Immature natural killer cell (primary cell): ENCODE results near the gene KCNG3. TPM values are rescaled to one million over a fixed set of nuclear protein-coding genes. Genes with fewer than 3 reads are reported as not detected.
A peak's percentile ranks its signal among the peaks of the same experiment; 100 is the strongest.

ENCODE experiments used
- DNase-seq, 3 donors: peaks; one replicate each; pipeline ENCODE4 v3.0.0; 2022; ENCODE audit warnings: mixed read lengths in 1 of 3
- H3K27ac Mint-ChIP-seq, 6 donors: one replicate each; pipeline ENCODE4 v1.8.0; 2020; ENCODE audit warnings: mixed read lengths in 6 of 6, mild to moderate bottlenecking in 5 of 6, inconsistent platforms in 4 of 6, moderate library complexity in 3 of 6
- H3K27me3 Mint-ChIP-seq, 3 donors: one replicate each; pipeline ENCODE4 v1.8.0; 2020 to 2021; ENCODE audit warnings: low read depth in 3 of 3, mild to moderate bottlenecking in 3 of 3, mixed read lengths in 3 of 3, moderate library complexity in 3 of 3, inconsistent platforms in 1 of 3
- H3K36me3 Mint-ChIP-seq, 3 donors: one replicate each; pipeline ENCODE4 v1.8.0; 2020; ENCODE audit warnings: mixed read lengths in 3 of 3, inconsistent platforms in 2 of 3, mild to moderate bottlenecking in 2 of 3
- H3K4me1 Mint-ChIP-seq, 2 donors: one replicate each; pipeline ENCODE4 v1.8.0; 2020; ENCODE audit warnings: inconsistent platforms in 2 of 2, mild to moderate bottlenecking in 2 of 2, mixed read lengths in 2 of 2, moderate library complexity in 1 of 2
- H3K4me3 Mint-ChIP-seq, 5 donors: one replicate each; pipeline ENCODE4 v1.8.0; 2020; ENCODE audit warnings: mild to moderate bottlenecking in 5 of 5, mixed read lengths in 5 of 5, inconsistent platforms in 3 of 5, moderate library complexity in 3 of 5
- H3K9me3 Mint-ChIP-seq, 6 donors: one replicate each; pipeline ENCODE4 v1.8.0; 2020; ENCODE audit warnings: mild to moderate bottlenecking in 6 of 6, mixed read lengths in 6 of 6, inconsistent platforms in 4 of 6, moderate library complexity in 3 of 6
- polyA plus RNA-seq, 3 donors: library from polyadenylated mRNA; unstranded; fragments of 300-500 nt; fragmentation: Illumina TruSeq; gene quantifications; one replicate each; pipeline ENCODE4 v1.2.3, GENCODE V29; 2021

Gene KCNG3
- polyA plus RNA-seq, 3 donors from 2014 or later, result not detected

DNA sequence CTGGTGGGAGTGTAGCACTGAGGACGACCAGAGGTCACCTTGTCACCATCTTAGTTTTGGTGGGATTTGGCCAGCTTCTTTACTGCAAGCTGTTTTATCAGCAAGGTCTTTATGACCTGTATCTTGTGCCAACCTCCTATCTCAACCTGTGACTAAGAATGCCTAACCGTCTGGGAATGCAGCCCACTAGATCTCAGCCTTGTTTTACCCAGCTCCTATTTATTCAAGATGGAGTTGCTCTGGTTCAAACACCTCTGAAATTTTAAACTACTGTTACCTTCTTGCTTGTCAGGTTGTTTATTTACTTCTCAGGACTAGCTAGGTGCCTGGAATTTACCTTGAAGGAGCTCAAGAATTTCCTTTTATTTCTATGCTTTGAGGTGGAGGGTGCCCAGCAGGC, 9.5 kb upstream of the KCNG3 start:
- H3K36me3 Mint-ChIP-seq, result no peaks in the 10 kb centered on the region
- DNase-seq, result no peak
- no peak overlapping the region for H3K27ac Mint-ChIP-seq
- no peak overlapping the region for H3K4me3 Mint-ChIP-seq
- no peaks in the 10 kb centered on the region for H3K9me3 Mint-ChIP-seq
- H3K4me1 Mint-ChIP-seq, result no peaks in the 10 kb centered on the region
- peaks cover 0 to 7% (median 6%) of the 10 kb centered on the region in 3 donors for H3K27me3 Mint-ChIP-seq

- Mint-ChIP-seq H3K4me3 (no peak overlapping the region), H3K27ac (no peak overlapping the region), H3K9me3 (no peaks in the 10 kb centered on the region), H3K36me3 (no peaks in the 10 kb centered on the region), H3K27me3 (peaks cover 4 to 12% (median 12%) of the 10 kb centered on the region in 3 donors), H3K4me1 (peaks cover 8 to 9% of the 10 kb centered on the region in 2 donors)
- DNase-seq, result no peak
Observed at GRCh38 chr2:42498497-42498896, 4.7 kb upstream of the KCNG3 start.

- no peak for DNase-seq
- Mint-ChIP-seq H3K27ac (no peak overlapping the region), H3K4me3 (peak overlapping the region in 1 of 5 donors; percentile 4), H3K27me3 (peaks cover 16 to 20% (median 16%) of the 10 kb centered on the region in 3 donors), H3K36me3 (no peaks in the 10 kb centered on the region), H3K4me1 (peaks cover 9 to 15% of the 10 kb centered on the region in 2 donors), H3K9me3 (peaks cover 0 to 5% (median 0%) of the 10 kb centered on the region in 6 donors)
Observed at GRCh38 chr2:42495611-42496010, 1.8 kb upstream of the KCNG3 start.

DNA sequence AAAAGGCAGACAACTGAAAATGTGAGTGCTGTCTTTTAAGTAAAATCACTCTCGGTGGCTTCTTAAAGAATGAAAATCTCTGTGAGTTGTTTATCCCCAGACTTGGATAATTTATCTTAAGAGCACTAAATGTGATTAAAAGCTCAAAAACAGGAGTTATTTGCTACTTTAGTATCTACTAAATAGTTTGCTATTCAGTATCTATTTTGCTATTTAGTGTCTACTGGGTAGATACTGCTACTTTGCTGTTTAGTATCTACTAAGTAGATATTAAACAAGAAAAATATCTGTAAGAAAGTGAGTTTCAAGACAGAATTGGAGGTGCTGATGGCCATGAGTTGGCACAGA, 1.4 kb upstream of the KCNG3 start:
- Mint-ChIP-seq H3K36me3 (no peaks in the 10 kb centered on the region), H3K27me3 (peaks cover 16 to 20% (median 16%) of the 10 kb centered on the region in 3 donors), H3K4me3 (peak overlapping the region; percentile 80 to 94 (median 88)), H3K9me3 (peaks cover 0 to 5% (median 0%) of the 10 kb centered on the region in 6 donors), H3K27ac (no peak overlapping the region), H3K4me1 (peaks cover 9 to 15% of the 10 kb centered on the region in 2 donors)
- no peak for DNase-seq

GRCh38 chr2:42494355-42495233, 812 bp upstream of the KCNG3 start:
- Mint-ChIP-seq H3K4me1 (peaks cover 9 to 15% of the 10 kb centered on the region in 2 donors), H3K9me3 (peaks cover 0 to 5% (median 0%) of the 10 kb centered on the region in 6 donors), H3K36me3 (no peaks in the 10 kb centered on the region), H3K4me3 (peak overlapping the region; percentile 80 to 94 (median 88)), H3K27ac (peak overlapping the region in 1 of 6 donors; percentile 7), H3K27me3 (peaks cover 16 to 21% (median 20%) of the 10 kb centered on the region in 3 donors)
- peak; percentile 48 to 58 (median 52) for DNase-seq

DNA sequence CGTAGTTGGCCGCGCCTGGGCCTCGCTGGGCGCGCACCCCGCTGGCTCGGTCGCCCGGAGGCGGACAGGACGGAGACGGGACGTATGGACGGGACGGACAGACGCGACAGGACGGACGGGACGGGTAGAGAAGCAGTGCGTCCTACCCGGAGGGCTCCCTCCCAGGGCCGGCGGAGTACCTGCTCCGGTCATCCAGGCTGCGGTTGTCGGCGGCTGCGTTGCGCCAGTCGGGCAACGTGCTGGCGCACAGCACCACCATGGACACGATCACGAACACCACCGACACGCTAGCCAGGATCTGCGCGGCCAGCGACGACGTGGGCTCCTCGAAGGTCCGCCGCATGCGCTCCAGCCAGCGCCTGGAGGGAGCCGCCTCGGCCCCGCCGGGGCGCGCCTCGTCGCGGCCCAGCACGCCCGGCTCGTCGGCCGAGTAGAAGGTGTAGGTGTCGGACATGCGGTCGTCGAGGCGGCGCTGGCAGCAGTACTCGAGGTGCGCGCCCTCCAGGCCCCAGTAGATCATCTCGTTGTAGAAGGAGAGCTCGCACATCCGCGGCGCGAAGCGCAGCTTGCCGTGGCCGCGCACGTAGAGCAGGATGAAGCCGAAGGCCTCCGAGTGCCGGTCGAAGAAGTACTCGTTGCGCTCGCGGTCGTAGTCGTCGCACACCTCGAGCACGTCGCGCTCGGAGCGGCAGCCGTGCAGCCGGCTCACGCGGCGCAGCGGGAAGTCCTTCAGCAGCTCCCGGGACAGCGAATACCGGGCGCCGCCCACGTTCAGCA, 903 bp downstream of the KCNG3 start:
- Mint-ChIP-seq H3K27ac (no peak overlapping the region), H3K9me3 (peaks cover 0 to 5% (median 0%) of the 10 kb centered on the region in 6 donors), H3K4me3 (peak overlapping the region; percentile 56 to 71 (median 67)), H3K4me1 (peaks cover 9 to 15% of the 10 kb centered on the region in 2 donors), H3K27me3 (peaks cover 18 to 24% (median 18%) of the 10 kb centered on the region in 3 donors), H3K36me3 (no peaks in the 10 kb centered on the region)
- DNase-seq, result peak in 1 of 3 donors; percentile 2

DNA sequence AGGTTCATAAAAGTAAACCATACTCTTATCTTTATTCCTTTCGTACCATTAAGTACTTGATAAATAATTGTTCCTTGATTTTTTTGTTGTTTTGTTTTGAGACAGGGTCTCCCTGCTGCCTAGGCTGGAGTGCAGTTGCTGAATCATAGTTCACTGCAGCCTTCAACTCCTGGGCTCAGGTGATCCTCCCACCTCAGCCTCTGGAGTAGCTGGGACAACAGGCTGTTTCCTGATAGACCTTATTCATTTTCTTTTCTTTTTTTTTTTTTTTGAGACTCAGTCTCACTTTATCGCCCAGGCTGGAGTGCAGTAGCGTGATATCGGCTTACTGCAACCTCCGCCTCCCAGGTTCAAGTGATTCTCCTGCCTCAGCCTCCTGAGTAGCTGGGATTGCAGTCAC, 5.5 kb downstream of the KCNG3 start:
- peaks cover 2 to 6% of the 10 kb centered on the region in 2 donors for H3K4me1 Mint-ChIP-seq
- H3K9me3 Mint-ChIP-seq, result peaks cover 0 to 5% (median 0%) of the 10 kb centered on the region in 6 donors
- H3K4me3 Mint-ChIP-seq, result no peak overlapping the region
- no peak for DNase-seq
- H3K27ac Mint-ChIP-seq, result no peak overlapping the region
- no peaks in the 10 kb centered on the region for H3K36me3 Mint-ChIP-seq
- H3K27me3 Mint-ChIP-seq, result peaks cover 11 to 17% (median 15%) of the 10 kb centered on the region in 3 donors

DNA sequence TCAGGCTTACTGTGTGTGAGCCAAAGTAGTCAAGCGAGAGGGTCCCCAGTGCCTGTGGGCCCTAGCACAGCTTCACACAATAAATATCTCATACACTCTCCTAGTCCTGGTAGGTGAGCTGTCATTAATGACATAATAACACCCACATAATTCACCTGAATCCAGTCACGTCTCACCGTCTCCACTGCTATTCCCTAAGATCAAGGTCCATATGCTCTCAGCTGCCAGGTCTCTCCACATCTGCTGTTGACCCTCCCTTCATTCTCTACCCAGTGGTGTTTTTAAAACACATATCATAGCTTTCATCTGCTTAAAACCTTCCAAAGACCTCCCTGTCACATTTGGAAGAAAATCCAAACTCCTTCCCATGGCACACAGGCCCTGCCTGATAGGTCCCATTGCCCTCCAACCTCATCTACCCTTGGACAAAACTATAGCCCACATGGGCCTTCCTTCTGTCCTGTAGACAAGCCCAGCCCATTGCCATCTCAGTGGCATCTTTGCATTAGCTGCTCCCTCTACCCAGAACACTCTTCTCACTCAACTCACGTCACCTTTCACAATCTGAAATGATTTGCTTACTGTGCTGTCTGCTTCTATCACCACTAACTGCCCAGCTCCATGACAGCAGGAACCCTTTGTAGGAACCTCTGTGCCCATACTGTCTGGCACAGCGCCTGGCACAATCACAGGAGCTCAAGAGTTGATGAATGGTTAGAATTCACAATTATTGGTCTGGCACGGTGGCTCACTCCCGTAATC, 7.5 kb downstream of the KCNG3 start:
- Mint-ChIP-seq H3K36me3 (no peaks in the 10 kb centered on the region), H3K4me3 (no peak overlapping the region), H3K4me1 (no peaks in the 10 kb centered on the region), H3K27ac (no peak overlapping the region), H3K27me3 (peaks cover 5 to 13% (median 8%) of the 10 kb centered on the region in 3 donors), H3K9me3 (no peaks in the 10 kb centered on the region)
- DNase-seq, result no peak

- H3K9me3 Mint-ChIP-seq, result no peaks in the 10 kb centered on the region
- no peak overlapping the region for H3K27ac Mint-ChIP-seq
- H3K27me3 Mint-ChIP-seq, result peaks cover 0 to 3% (median 3%) of the 10 kb centered on the region in 3 donors
- no peaks in the 10 kb centered on the region for H3K36me3 Mint-ChIP-seq
- no peak overlapping the region for H3K4me3 Mint-ChIP-seq
- DNase-seq, result no peak
- no peaks in the 10 kb centered on the region for H3K4me1 Mint-ChIP-seq
Observed at GRCh38 chr2:42480402-42480801, 13.4 kb downstream of the KCNG3 start.

DNA sequence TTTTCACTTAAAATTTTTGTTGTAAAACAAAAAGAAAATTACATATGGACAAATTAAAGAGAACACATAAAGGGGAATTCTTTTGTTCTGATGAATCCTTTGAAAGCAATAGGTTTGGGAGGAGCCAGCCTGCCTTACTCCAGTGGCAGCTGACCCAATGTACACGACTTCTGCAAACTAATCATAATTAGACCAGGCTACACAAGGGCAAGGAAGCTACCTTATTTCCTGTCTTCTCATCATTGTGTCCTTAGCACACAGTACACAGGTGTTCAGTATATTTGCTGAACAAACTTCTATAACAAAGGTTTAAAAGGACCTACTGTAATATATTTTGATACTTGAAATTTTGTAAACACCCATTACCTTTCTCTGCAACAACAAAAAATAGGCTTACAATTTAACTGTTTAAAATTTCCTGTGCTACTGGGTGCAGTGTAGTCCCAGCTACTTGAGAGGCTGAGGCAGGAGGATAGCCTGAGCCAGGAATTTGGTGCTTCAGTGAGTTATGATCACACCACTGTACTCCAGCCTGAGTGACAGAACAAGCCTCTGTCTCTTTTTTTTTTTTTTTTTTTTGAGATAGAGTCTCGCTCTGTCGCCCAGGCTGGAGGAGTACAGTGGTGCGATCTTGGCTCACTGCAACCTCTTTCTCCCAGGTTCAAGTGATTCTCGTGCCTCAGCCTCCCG, 18.9 kb downstream of the KCNG3 start:
- no peak for DNase-seq
- H3K27ac Mint-ChIP-seq, result peak overlapping the region in 1 of 6 donors; percentile 61
- no peaks in the 10 kb centered on the region for H3K4me1 Mint-ChIP-seq
- no peaks in the 10 kb centered on the region for H3K36me3 Mint-ChIP-seq
- H3K9me3 Mint-ChIP-seq, result no peaks in the 10 kb centered on the region
- H3K4me3 Mint-ChIP-seq, result no peak overlapping the region
- no peaks in the 10 kb centered on the region for H3K27me3 Mint-ChIP-seq

DNA sequence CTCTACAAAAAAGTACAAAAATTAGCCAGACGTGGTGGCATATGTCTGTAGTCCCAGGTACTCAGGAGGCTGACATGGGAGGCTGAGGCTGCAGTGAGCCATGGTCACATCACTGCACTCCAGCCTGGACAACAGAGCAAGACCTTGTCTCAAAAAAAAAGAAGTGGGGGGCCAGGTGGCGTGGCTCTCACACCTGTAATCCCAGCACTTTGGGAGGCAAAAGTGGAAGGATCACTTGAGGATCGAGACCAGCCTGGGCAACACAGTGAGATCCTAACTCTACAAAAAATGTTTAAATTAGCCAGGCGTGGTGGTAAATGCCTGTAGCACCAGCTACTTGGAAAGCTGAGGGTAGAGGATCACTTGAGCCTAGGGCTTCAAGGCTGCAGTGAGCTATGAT, 23.1 kb downstream of the KCNG3 start:
- H3K27ac Mint-ChIP-seq, result no peak overlapping the region
- H3K4me3 Mint-ChIP-seq, result no peak overlapping the region
- no peaks in the 10 kb centered on the region for H3K4me1 Mint-ChIP-seq
- no peaks in the 10 kb centered on the region for H3K36me3 Mint-ChIP-seq
- no peak for DNase-seq
- no peaks in the 10 kb centered on the region for H3K9me3 Mint-ChIP-seq
- peaks cover 0 to 1% (median 0%) of the 10 kb centered on the region in 3 donors for H3K27me3 Mint-ChIP-seq

- Mint-ChIP-seq H3K4me1 (no peaks in the 10 kb centered on the region), H3K27ac (no peak overlapping the region), H3K4me3 (no peak overlapping the region), H3K9me3 (peaks cover 0 to 1% (median 0%) of the 10 kb centered on the region in 6 donors), H3K36me3 (no peaks in the 10 kb centered on the region), H3K27me3 (peaks cover under 1 to 2% (median 1%) of the 10 kb centered on the region in 3 donors)
- DNase-seq, result no peak
Observed at GRCh38 chr2:42464631-42465030, 29.2 kb downstream of the KCNG3 start.

GRCh38 chr2:42463570-42463969, 30.2 kb downstream of the KCNG3 start:
- Mint-ChIP-seq H3K27ac (no peak overlapping the region), H3K36me3 (no peaks in the 10 kb centered on the region), H3K4me3 (no peak overlapping the region), H3K4me1 (no peaks in the 10 kb centered on the region), H3K9me3 (peaks cover 0 to 1% (median 0%) of the 10 kb centered on the region in 6 donors), H3K27me3 (peaks cover 1 to 8% (median 2%) of the 10 kb centered on the region in 3 donors)
- no peak for DNase-seq
